Right renal pelvis (tissue), 4 donors: Measurements from ENCODE around the gene ZNF726. TPM values are rescaled to one million over a fixed set of nuclear protein-coding genes. Genes with fewer than 3 reads are reported as not detected.
"Not testable (repeated sequence)": the region's sequence is repeated elsewhere in the genome, so short reads cannot be mapped to it uniquely, and the experiment has no call there.

ENCODE experiments used
- DNase-seq, 4 donors: peaks; one replicate each; pipeline ENCODE4 v3.0.0-alpha.2; 2013; ENCODE audit warnings: low read depth in 4 of 4, low spot score in 3 of 4, missing footprints in 1 of 4
- polyA plus RNA-seq, 4 donors: library from polyadenylated mRNA; unstranded; fragments of 120-200 nt; gene quantifications; one replicate each; pipeline ENCODE4 v1.2.1, GENCODE V29; 2013; ENCODE audit not compliant: insufficient read length in 4 of 4

The ZNF726 gene
- polyA plus RNA-seq, result 10 to 100 TPM in 3 of 4 donors, 1 to 10 TPM in 1; 9.9 to 14.4 (median 13.1) TPM

- DNase-seq, result peak; percentile 74 to 91 (median 88)
Measured at GRCh38 chr19:23914402-23915286, at the start of gene ZNF726. ZNF726 (plus strand) TSS chr19:23914886; CDS start chr19:23914995, 109 bp downstream.

DNA sequence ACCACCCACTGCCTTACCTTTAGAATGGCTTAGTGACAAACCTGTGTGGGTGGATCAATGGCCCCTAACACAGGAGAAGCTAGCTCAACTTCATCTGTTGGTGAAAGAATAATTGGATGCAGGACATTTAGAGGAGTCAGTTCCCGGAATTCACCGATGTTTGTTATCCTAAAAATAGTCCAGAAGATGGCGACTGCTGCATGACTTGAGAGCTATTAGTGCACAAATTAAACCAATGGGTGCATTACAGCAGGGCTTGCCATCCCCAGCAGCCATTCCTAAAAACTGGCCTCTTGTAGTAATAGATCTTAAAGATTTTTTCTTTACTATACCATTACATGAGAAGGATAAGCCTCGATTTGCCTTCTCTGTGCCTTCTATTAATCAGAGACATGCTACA lies 46.8 kb upstream of the ZNF726 start:
- no peak for DNase-seq

DNA sequence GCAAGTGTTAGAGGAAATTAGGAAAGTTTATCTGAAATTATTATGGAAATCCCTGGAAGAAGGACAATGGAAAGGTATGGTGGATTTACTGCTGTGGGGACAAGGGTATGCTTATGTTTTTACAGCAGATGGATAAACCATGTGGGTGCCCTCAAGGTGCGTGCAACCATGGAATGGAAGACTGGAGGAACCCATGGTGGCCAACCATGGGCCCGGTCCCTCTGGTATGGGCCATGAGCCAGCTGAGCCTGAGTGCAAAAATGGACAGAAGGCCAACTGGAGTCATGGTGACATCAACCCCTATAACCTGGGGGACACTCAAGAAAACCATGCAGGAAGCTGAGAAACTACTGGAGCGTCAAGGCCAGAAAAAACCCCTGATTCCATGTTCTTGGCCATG lies 46.1 kb upstream of the ZNF726 start:
- no peak for DNase-seq

GRCh38 chr19:23872282-23872919 lies 42.3 kb upstream of the ZNF726 start:
- no peak for DNase-seq

- no peak for DNase-seq
Measured at GRCh38 chr19:23876261-23876660, 38.4 kb upstream of the ZNF726 start.

- DNase-seq, result peak in 3 of 4 donors; percentile 3 to 9 (median 6)
Measured at GRCh38 chr19:23876756-23877155, 37.9 kb upstream of the ZNF726 start.

DNA sequence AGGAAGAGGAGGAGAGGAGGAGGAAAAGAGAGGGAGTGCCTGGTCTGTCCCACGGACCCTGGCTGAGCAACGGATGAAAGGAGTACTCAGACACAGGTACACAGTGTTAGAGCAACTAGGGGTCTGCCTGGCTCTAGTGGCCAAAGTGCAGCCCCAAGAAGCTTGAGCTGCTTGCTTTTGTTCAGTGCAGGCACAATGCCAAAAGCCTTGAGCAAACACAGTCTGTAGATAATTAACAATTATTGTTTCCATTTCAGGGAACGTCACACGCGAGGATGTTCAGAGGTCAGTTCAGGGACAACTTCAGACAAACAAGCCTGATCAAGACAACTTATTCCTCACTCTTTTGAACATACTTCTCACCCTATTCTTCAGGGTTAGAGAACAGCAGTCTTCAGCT lies 32.2 kb upstream of the ZNF726 start:
- DNase-seq, result no peak

GRCh38 chr19:23884363-23884762 lies 30.3 kb upstream of the ZNF726 start:
- no peak for DNase-seq

GRCh38 chr19:23887642-23888041 lies 27.0 kb upstream of the ZNF726 start:
- DNase-seq, result peak in 1 of 4 donors; percentile 18

DNA sequence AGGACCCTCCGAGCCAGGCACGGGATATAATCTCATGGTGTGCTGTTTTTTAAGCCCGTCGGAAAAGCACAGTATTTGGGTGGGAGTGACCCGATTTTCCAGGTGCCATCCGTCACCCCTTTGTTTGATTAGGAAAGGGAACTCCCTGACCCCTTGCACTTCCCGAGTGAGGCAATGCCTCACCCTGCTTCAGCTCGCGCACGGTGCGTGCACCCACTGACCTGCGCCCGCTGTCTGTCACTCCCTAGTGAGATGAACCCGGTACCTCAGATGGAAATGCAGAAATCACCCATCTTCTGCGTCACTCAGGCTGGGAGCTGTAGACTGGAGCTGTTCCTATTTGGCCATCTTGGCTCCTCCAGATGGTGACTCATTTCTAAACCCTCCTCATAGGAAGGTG lies 18.6 kb upstream of the ZNF726 start:
- not testable (repeated sequence) for DNase-seq

GRCh38 chr19:23896912-23897311 lies 17.8 kb upstream of the ZNF726 start:
- DNase-seq, result no peak

DNA sequence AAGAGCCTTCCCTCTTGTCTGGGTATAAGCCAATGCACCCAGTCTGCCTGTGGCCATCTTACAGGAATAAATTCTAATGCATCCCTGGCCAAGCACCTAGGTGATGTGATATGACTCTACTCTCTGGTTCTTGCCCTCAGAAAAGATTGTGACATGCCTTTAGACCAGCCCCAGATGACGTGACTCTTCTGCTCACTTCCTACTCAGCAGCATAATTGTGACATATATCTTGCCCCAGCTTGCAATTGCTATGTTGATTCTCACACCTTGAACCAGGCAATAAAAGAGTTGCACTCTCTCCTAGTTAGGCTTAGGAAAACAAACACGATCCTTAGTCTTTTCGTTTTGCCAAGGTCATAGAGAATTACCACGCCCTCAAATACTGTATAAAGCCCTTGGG lies 13.3 kb upstream of the ZNF726 start:
- DNase-seq, result no peak

GRCh38 chr19:23904406-23904805 lies 10.3 kb upstream of the ZNF726 start:
- DNase-seq, result no peak

GRCh38 chr19:23905771-23906170 lies 8.9 kb upstream of the ZNF726 start:
- DNase-seq, result no peak

GRCh38 chr19:23906835-23907234 lies 7.9 kb upstream of the ZNF726 start:
- DNase-seq, result no peak

DNA sequence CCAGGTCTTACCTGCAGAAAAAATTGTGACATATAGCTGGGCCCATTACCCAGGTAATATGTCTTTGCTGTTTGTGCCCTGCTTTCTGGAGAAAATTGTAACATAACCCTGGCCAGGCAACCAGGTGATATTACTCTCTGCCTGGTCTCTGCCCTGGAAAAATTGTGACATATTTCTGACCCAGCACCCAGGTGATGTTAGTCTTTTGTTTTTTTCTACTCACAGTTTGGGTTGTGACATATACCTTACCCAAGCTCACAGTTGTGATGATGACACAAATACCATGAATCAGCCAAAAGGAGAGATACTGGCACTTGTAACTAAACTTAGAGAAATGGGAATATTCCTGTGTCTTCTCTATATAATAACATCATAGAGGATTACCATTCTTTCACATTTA lies 6.5 kb upstream of the ZNF726 start:
- no peak for DNase-seq

GRCh38 chr19:23909222-23909621 lies 5.5 kb upstream of the ZNF726 start:
- DNase-seq, result no peak

DNA sequence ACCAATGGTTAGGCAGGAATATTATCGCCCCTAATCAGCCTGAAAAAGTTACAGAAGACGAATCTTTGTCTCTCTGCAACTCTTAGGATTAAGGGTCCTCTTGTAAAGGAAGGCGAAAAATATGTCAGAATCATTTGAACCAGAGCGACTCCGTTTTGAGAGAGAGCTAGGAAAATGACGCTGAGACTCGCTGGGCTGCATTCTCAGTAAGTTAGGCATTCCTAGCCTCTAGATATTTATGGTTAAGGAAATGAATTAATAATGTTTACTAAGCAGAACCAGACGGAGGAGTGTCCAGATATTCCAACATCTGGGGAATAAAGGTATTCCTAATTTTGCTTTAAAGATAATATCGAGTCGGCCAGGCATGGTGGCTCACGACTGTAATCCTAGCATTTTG lies 755 bp upstream of the ZNF726 start:
- DNase-seq, result no peak

DNA sequence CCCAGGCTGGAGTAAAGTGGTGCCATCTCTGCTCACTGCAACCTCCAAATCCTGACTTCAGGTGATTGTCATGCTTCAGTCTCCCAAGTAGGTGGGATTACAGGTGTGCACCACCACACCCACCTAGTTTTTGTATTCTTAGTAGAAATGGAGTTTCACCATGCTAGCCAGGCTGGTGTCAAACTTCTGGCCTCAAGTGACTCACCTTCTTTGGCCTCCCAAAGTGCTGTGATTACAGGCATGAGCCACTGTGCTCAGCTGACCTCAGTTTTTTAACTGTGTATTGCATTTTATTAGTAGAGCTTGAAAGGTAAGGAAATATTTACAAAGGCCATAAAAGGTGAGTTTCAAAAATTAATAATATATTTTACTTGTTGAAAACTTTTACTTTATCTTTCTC lies 2.3 kb downstream of the ZNF726 start:
- no peak for DNase-seq

DNA sequence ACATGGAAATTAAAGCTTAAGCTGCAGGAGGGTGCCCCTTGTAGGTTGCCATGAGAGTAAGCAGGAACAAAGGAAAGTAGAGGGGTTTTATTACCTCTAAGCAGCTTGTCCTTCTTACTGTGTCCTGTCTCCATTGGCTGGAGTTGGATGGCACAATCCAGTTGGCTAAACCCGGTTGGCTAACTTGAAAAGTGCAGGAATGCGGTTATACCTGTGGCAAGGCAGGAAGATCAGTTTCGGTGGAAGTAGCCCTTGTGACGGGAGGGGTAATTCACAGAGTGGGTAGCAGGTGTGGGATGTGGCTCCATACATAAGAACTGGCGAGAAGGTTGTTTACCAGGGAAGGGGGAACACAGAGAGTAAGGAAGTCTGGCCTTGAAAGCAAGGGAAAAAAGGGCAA lies 3.2 kb downstream of the ZNF726 start:
- DNase-seq, result peak; percentile 18 to 65 (median 48)

DNA sequence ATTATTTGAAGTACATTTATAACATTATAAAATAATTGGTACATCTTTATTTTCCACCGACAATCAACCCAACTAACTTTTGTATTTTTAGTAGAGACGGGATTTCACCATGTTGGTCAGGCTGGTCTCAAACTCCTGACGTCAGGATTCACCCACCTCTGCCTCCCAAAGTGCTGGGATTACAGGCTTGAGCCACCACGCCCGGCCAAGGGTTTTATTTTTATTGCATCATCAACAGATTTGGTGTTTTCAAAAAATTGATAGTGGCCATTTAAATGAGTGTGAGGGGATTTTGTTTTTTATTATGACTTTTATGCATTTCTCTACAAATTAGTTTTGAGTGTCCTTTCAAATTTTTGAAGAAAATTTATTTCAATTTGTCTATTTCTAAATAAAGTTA lies 10.6 kb downstream of the ZNF726 start:
- DNase-seq, result no peak

- DNase-seq, result no peak
Measured at GRCh38 chr19:23932878-23933277, 18.2 kb downstream of the ZNF726 start.
